ENCODE data around the gene BUB1B.

BUB1B gene

DNA sequence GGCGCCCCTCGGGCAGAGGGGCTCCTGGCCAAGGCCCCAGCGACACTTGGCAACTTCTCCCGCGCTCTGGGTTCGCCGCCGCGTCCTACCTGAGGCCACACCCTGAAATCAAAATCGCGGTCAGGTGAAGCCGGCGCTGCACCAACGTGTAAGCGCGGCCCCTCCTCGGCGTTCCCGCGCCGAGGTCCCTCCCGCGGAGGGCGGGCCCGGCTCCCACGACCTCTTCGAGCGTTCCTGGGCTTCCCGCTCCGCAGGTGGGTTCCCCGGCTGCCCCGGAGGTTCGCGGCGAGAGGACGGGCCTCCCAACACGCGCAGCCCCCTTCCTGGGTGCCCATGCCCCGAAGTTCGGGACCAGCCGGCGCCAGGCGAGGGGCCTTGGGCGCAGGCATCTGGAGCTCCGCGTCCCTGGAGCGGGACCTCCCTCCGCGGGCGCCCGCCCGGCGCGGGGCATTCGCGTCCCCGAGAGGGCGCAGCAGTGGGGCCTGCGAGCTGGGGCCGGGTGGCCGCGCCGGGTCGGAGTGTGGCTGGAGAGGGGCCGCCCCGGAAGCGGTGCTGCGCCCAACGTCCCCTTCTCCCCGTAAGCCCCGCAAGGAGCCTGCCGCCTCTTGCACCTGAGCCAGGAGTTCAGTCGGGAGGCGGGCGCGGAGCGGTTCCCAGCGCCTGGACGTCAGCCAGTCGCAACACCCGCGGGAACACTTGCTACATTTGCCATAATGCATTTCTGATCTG is 91.7 kb downstream of the BUB1B start:
- no peak for DNase-seq (ENCODE audit: low read depth in 3 of 3, low spot score in 1 of 3)

DNA sequence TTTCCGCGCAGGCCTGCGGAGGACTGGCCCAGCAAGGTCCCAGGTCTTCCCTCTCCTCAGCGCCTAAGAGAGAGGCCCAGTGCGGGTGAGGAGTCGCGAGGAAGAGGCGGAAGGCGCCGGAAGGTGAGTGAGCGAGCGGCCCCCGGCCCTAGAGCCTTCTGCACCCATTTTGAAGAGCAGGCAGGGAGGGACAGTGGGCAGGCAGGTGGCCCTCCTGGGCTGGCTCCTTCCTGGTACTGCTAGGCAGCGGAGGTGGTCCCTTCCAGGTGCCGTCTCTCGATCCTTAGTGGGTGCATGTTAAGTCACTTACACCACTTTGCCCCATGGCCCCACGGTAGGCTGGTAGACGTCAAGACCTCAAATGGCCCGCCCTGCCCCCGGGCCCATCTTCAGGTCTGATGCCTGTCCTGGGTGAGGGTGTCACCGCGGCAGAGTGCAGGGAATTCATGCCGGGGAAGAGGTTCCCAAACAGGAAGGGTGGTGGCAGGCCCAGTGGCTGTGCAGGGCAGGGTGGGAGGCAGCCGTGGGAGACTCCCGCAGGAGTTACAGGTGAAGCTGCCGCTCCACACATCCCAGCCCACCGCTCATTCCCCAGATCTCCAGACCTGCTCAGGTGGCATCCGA is 92.4 kb downstream of the BUB1B start:
- no peak for DNase-seq (ENCODE audit: low read depth in 3 of 3, low spot score in 1 of 3)

DNA sequence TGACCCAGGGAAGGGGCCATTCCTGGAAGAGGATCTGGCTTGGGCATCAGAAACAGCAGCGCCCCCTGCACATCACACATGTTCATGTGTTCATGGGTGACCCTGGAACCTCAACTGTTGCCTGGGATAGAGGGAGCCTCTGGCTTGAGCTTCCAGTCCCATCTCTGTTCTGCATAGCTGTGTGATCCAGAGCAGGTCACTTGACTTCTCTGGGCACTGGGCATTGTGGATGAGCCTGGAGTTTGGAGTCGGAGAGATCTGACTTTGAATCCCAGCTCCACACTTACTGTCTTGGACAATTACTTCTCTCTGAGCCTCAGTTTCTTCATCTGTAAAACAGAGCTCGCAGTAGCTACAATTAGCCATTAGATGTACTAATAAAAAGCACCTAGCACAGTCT is 93.6 kb downstream of the BUB1B start:
- no peak for DNase-seq (ENCODE audit: low read depth in 3 of 3, low spot score in 1 of 3)

DNA sequence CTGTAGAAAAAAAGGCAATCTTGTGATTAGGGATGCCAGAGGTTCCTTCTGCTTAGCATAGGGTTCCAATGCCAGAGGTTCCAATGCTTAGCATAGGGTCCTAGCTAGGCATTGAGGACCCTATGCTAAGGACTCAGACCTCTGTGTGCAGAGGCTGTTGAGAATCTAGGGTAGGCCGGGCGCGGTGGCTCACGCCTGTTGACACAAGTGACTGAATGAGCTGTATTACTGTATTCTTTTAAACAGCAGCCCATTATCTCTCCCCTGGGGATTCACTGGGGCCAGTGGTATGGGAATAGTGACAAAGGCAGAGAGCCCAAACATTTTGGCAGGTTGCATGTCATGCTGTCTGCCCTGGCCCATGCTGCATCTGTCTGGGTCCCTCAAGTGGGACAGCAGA is 94.2 kb downstream of the BUB1B start:
- DNase-seq (ENCODE audit: low read depth in 3 of 3, low spot score in 1 of 3): no peak

DNA sequence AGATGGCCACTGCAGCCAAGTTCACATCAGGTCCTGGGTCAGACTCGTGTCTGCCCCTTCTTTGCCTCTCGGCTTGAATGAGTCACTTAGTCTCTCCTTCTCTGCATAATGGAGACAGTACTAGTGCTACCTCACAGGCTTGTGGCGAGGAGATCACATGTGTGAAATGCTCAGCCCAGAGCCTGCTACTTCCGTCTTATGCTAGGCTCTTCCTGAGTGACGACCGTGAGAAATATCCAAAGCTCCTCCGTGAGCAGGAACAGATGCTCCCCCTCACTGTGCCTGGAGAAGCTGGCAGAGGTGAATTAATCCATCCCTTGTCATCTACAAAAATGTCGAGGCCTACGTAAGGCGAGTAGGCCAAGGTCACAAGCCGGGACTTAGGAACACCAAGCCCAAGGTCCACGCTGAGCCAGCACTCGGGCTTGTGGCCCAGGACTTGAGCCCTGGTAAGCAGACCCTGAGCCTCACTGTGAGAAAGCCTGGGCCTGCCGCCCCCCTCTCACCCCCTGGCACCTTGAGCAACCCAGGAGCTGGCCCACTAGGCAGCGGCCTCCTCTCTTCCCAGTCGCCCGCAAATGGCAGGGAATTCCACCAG is 95.9 kb downstream of the BUB1B start:
- no peak for DNase-seq (ENCODE audit: low read depth in 3 of 3, low spot score in 1 of 3)

DNA sequence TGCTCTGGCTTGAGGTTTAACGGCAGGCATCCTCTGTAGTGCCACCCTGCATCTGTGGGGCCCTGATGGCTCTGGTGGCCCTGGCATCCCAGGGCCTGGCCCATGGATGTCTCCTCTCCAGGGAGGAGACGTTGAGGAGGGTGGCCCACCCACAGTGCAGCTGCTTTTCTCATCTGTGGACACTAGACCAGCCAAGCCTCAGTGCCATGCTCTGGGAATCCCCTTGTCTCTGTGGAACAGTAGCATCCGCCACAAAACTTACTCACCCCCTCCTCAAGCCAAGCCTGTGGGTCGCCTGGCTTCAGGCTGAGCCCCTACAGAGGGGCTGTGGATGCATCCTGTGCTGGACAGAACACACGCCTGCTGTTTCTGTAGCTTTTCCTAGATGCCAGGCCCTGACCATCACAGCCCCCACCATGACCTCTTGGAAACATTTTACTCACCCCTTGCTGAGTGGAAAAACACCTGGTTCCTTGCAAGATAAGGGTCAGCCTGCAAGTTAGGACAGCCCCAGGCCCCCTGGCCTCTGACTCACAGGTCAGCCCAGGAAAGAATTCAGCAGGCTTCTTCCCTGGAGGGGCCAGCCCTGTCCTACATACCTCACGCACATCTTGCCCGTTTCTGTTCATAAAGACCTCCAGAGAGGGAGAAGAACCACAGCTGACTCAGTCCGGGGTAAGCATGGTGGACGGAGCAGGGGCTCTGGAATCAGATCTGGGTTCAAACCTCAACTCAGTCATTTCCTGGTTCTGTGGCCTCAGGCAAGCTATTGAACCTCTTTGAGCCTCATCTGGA is 97.0 kb downstream of the BUB1B start:
- no peak for DNase-seq (ENCODE audit: low read depth in 3 of 3, low spot score in 1 of 3)

DNA sequence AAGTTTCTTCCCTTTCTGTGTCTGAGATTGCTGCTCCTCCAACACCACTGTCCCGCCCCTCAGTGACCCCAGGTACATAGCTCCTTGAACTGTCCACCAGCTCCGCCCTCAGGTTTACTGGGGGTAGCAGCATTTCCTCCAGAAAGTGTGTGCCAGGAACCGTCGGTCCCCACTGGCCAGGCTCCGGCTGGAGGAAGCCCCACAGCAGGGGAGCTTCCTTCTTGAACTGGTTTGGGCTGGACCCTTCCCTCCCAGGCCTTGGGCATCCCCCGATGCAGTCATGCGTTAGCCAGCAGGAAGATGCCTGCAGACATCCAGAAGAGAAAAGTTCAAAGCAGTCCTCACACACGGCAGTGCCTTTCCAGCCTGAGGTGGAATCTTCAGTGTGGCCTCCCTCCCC is 97.7 kb downstream of the BUB1B start:
- DNase-seq (ENCODE audit: low read depth in 3 of 3, low spot score in 1 of 3): no peak

DNA sequence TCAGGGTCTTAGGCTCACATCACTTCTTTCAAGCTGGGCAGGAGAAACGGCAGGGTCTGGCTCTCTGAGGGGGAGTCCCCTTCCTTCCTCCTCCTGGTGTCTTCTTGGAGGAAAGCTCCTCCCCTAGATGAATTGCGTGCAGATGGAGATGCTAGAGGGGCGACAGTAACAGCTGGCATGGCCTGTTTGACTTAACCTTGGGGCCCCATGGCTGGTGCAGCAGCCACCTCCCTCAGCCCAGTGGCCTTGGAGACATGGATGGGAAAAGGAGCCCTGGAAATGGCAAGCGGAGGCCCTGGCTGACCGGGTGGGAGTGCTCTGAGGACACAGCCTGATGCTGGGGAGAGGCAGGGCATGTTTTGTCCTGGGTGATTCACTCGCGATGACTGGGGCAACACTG is 98.2 kb downstream of the BUB1B start:
- no peak for DNase-seq (ENCODE audit: low read depth in 3 of 3, low spot score in 1 of 3)

DNA sequence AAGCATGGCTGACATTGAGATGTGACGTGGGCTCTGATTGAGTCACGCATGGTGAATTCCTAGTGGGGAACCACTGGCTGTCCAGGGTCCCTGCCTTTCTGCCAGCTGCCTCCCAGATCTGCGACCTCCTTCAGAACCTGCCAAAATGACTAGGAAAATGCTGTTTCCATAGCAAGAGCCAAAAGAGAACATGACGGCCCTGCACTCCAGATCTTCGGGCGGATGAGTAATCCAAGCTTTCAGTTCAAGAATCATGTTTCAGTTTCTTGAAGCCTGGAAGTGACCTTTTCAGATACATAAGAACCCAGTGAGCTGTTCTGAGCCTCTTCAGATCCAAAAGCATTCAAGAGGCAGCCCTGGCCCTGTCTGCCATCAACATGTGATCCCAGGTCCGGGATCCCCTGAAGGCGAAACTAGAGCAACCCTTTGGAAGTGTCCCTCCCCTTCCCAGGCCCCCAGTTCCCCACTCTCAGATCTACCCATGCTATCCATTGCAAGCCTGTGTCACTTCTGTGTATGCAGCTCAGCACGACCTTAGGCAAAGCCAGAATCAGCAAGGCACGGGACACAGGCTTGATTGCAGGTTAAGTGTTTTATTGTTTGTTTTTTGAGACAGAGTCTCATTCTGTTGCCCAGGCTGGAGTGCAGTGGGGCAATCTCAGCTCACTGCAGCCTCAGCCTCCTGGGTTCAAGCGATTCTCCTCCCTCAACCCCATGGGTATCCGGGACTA is 102.3 kb downstream of the BUB1B start:
- no peak for DNase-seq (ENCODE audit: low read depth in 3 of 3, low spot score in 1 of 3)

DNA sequence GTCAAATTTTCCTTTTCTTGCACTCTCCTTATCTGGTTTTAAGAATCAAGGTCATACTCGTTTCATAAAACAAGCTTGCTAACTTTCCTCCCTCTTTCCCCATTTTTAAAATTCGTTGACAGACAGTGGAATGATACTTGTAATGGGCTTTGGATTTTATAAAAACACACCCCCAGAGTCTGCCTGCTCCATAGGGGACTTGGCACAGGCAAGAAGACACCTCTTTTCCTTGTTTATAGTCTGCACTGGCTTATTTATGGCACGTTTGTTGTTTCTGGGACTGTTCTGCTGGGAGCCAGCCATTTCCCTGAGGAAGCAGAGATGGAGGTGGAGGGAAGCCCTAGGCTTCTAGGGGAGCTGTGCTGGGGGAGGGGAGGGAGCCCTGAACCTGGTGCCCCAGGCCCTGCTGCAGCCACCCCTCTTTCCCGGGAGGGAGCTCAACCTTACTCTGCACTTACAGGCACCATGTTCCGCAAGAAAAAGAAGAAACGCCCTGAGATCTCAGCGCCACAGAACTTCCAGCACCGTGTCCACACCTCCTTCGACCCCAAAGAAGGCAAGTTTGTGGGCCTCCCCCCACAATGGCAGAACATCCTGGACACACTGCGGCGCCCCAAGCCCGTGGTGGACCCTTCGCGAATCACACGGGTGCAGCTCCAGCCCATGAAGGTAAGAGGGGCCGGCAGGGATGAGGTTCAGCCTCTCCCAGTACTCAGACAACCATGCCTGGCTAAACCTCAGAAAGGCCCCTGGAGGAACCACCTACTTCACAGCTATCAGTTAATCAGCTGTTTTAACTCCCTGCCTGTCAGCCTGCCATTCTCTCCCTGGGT is 103.7 kb downstream of the BUB1B start:
- no peak for DNase-seq (ENCODE audit: low read depth in 3 of 3, low spot score in 1 of 3)

DNA sequence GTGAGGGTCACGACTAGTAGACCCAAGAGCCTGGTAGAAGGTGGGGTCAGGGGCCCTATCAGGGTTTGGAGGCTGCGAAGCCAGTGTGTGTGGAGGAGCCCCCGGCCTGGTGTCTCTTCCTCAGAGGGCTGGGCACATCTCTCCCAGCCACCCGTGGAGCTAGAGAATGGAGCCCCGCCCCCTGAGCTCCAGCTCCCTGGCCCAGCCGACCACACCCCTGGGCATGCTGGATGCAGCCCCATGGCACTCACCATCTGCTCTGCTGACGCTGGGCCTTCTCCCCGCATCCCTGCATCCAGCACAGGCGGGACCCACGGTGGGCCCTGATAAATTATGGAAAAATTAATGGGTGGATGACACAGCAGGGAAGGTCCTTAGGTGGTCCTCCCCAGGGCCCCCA is 104.5 kb downstream of the BUB1B start:
- DNase-seq (ENCODE audit: low read depth in 3 of 3, low spot score in 1 of 3): no peak

DNA sequence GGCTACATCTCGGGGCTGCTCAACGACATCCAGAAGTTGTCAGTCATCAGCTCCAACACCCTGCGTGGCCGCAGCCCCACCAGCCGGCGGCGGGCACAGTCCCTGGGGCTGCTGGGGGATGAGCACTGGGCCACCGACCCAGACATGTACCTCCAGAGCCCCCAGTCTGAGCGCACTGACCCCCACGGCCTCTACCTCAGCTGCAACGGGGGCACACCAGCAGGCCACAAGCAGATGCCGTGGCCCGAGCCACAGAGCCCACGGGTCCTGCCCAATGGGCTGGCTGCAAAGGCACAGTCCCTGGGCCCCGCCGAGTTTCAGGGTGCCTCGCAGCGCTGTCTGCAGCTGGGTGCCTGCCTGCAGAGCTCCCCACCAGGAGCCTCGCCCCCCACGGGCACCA is 105.0 kb downstream of the BUB1B start:
- DNase-seq (ENCODE audit: low read depth in 3 of 3, low spot score in 1 of 3): no peak

DNA sequence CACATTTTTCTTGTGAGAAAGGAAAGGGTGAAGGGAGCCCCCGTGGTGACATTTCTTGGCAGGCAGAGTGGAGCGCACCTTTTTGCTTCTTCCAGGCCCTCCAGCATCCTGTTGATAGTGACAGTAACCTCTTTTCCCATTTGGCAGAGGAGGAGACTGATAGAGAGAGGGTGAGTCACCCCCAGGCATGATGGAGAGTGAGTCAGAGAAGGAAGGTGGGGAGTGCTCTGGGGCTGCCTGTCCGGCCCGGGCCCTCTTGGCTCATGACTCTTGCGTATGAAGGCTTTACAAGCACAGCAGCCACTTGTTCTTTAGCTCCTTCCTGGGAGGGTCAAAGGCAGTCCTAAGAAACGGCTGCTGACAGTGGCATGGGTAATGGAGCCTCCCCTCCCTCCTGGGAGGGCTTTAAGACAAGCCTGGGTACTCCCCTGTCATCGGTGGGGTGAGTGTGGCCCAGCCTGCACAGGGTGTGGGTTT is 106.0 kb downstream of the BUB1B start:
- DNase-seq (ENCODE audit: low read depth in 3 of 3, low spot score in 1 of 3): no peak

DNA sequence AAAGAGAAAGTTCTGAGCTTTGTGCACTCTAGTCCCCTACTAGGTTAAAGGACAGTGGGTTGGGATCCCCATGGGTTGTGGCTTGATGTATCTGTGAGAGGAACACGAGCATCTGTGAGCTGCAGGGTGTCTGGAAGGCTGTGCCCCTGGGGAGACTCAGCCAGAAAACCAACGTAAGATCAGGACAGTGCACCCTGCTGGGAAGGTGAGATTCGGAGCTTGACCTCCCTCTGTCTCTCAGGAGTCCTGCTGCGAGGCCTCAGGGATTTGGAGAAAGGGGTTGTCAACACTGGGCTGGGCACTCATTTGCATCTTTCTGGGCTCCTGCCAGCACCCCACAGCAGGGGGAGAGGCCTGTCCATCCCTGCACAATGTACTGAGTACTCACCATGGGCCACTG is 106.8 kb downstream of the BUB1B start:
- no peak for DNase-seq (ENCODE audit: low read depth in 3 of 3, low spot score in 1 of 3)

DNA sequence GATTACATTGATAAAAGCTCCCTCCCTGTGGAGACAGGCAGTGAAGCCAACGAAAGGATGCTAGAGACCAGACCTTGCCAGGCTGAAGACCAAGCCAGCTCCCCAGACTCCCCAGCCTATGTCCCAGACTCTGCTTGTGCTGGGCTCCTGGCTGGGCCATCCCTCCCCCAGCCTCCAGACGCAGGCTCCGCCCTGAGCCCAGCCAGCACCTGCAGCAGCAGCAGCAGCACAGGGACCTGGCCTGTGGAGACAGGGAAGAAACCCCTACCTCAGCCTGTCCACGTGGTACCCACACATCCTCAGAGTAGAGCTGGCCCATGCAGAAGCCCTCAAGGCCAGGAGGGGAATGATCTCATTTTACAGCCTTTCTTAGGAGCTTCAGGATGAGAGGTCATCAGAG is 108.7 kb downstream of the BUB1B start:
- no peak for DNase-seq (ENCODE audit: low read depth in 3 of 3, low spot score in 1 of 3)

DNA sequence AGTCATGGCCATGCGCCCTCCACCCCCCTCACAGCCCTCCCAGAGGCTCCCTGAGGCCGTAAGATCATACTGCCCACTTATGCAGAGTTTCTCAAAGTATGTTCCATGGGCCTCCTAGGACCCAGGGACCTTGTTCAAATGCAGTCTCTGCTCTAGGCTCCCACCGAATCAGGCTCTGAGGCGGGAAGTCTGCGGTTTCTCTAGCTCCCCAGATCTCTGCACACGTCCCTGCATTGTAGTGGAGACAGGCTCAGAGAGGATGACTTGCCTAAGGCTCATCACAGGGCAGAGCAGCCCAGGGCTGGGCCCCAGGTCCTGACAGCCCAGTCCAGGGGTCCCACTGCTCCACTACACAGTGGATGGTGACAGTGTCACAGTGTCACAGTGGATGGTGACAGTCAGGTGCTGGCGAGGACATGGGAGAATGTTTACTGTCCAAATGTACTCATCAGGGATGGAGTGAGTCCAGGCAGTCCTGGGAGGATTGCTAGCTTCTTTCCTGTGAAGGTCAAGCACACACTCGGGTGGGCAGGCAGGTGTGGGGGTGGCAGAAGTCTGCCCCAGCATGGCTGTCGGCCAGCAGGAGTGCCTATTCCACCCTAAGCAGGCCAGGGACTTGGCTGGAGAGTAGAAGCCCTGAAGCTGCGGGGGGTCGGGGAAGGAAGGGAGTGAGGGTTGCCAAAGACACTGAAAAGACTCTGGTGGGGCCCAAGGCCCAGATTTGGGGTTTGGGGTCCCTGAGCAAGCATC is 109.6 kb downstream of the BUB1B start:
- no peak for DNase-seq (ENCODE audit: low read depth in 3 of 3, low spot score in 1 of 3)
